AG09309 (cell line): ENCODE measurements around the gene IFI27L1.

Experiments
- DNase-seq: peaks from one replicate; pipeline ENCODE4 v3.0.0-alpha.2; 2010; ENCODE audit warnings: low read depth
- H3K4me3 ChIP-seq: 2 replicates; pipeline ENCODE4 v1.5.1; 2011; ENCODE audit warnings: mild to moderate bottlenecking, low read depth, low read length, moderate library complexity; ENCODE audit not compliant: control insufficient read depth
- TF ChIP-seq, protein P1 (sequence below): IDR thresholded peaks from 2 replicates; pipeline ENCODE4 v1.5.1; 2011; ENCODE audit warnings: mild to moderate bottlenecking, low read depth, low read length, inconsistent platforms; ENCODE audit not compliant: insufficient read depth, control insufficient read depth; ENCODE audit errors: missing control alignments

The IFI27L1 gene

DNA sequence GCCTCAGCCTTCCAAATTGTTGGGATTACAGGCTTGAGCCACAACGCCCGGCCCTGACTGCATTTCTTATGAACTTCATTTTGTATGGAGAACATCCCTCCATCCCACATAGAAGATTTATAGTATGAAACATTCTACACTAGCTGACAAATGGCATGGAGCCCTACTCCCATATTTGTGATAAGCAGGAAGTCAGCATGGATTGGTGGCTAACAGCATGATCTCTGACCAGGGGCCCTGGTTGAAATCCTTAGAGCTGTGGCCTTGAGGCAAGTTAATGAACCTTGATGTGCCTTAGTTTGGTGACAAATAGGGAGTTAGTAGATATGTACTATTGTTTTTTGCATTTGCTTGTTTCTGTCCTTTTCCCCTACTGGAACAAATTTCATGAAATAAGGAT is 12.3 kb downstream of the IFI27L1 start:
- TF ChIP-seq, protein P1, sequence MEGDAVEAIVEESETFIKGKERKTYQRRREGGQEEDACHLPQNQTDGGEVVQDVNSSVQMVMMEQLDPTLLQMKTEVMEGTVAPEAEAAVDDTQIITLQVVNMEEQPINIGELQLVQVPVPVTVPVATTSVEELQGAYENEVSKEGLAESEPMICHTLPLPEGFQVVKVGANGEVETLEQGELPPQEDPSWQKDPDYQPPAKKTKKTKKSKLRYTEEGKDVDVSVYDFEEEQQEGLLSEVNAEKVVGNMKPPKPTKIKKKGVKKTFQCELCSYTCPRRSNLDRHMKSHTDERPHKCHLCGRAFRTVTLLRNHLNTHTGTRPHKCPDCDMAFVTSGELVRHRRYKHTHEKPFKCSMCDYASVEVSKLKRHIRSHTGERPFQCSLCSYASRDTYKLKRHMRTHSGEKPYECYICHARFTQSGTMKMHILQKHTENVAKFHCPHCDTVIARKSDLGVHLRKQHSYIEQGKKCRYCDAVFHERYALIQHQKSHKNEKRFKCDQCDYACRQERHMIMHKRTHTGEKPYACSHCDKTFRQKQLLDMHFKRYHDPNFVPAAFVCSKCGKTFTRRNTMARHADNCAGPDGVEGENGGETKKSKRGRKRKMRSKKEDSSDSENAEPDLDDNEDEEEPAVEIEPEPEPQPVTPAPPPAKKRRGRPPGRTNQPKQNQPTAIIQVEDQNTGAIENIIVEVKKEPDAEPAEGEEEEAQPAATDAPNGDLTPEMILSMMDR, result no peak
- no peak overlapping the region for H3K4me3 ChIP-seq
- DNase-seq, result no peak

DNA sequence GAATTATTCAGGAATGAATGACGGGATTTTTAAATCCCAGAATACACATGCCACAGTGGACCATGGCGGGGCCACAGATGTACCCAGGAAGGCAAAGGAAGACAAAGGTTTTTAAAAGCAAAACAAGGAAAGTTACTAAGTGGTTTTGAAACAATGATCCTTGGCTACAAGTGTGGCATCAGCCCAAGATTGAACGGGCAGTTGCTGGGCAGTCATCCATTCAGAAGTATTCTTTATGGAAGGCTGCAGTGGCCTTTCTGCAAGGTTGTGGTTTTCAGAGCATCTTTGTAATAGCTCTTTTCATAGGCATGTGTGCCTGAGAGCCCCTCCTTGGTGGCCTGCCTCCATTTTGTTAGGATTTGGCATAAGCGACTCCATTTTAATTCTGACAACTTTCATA is 16.0 kb downstream of the IFI27L1 start:
- TF ChIP-seq, protein P1, result no peak
- no peak overlapping the region for H3K4me3 ChIP-seq
- DNase-seq, result no peak

DNA sequence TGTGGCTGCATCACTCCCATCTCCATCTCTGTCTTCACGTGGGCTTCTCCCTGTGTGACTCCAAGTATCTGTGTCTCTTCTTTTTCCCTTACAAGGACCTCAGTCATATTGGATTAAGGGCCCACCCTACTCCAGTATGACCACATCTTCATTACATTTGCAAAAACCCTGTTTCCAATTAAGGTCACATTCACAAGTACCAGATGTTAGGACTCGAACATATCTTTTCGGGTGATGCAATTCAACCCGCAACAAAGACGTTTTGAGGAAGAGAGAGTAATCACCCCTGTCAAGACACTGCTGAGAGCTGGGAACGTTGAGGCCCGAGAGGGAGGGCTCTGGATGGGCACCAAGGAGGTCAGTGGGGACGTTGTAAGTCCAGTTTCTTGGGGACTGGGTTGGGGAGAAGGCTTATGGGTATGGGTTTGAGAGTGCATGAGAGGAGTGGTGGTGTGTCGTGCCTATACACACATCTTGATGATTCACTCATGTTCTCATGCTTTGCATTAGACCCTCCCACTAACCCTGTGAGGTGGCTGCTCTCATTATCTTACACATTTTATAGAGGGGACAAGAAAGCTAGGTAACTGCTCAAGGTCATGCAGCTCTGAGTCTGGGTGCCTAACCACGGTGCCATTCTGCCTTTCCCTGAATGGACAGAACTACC is 17.3 kb downstream of the IFI27L1 start:
- no peak overlapping the region for H3K4me3 ChIP-seq

DNA sequence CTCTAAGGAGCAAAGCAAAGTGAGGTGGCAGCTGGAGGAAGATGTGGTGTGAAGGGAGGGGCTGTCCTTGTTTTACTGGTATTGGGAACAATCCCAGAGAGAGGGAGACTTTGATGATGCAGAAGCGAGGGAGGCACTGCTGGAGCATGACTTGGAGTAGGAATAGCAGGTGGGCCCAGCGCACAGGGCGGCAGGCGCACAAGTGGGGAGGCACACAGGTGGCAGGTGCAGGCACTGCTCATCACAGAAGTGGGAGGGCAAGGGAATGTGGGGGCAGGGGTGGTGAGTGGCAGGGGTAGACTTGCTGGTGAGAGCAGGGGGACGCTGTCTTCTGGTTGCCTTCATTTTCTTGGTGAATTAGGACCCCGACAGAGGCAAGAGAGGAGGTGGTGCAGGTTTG is 17.9 kb downstream of the IFI27L1 start:
- DNase-seq, result no peak
- no peak overlapping the region for H3K4me3 ChIP-seq
- TF ChIP-seq, protein P1, result no peak

More for the DNA sequence above, 17.3 kb downstream of the IFI27L1 start:
- TF ChIP-seq, protein P1, result no peak
- peak; percentile 74 for DNase-seq

DNA sequence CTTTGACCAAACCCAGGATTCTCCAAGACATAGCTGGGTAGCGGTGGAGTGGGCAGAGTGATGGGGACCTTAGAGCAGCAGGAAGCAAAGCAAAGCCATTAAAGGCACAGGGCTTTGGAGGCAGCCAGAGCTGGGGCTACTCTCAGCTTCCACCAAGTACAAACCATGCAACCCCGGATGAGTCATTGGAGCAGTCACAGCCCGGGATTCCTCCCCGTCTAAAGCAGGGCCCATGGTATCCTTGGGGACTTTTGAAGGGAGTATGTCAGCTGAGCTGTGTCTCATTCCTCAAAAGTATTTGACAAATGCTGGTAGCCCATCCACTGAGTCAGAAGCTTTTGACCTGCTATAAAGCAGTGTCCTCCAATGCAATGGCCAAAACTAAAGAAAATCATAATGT is 19.7 kb downstream of the IFI27L1 start:
- TF ChIP-seq, protein P1, result no peak
- DNase-seq, result no peak
- no peak overlapping the region for H3K4me3 ChIP-seq

DNA sequence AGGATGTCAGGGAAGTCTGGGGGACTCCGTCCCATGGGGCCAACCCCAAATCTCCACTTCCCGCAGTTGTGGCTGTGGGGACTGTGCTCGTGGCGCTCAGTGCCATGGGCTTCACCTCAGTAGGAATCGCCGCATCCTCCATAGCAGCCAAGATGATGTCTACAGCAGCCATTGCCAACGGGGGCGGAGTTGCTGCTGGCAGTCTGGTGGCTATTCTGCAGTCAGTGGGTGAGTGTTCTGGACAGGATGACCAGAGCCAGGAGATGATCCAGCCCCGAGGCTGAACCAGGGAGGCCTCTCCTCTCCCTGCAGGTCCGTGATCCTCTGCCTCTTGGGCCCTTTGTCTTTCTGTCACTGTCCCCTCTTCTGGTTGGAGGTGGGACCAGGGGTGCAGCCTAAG is 20.6 kb downstream of the IFI27L1 start:
- no peak for DNase-seq
- TF ChIP-seq, protein P1, result no peak
- no peak overlapping the region for H3K4me3 ChIP-seq

DNA sequence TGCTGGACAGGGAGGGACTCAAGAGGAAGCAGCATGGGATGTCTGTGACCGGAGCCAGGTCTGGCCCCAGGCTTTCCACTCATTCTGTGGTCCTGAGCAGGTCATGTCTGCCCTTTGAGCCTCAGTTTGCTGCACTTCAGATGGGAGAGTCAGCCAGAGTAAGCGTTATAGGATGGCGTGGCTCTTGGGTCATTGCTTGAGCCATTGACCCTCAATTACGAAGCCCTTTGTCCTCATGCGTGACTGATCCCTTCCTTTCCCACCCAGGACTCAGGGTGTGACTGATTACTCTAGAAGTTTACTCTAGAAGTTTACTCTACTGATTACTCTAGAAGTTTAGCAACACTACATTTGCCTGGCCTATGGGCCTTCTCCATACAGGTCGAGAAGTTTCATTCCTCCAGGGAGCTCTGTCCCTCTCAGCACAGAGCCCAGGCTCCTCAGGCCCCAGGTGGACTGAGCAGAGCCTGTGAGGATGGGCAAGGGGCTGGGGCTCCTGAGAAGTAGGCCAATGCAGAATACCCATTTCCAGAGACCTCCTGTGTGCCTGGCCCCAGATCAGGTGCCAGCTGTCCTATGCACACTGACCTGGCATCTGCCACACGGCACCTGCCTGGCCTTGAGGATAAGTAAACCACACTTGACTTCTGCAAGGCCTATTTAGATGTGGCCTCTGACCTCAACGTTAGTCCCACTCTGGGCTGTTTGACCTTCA is 21.8 kb downstream of the IFI27L1 start:
- TF ChIP-seq, protein P1, result no peak
- DNase-seq, result no peak
- no peak overlapping the region for H3K4me3 ChIP-seq
